ENCODE results near the gene SMARCD3. TPM values are rescaled to one million over a fixed set of nuclear protein-coding genes. Genes with fewer than 3 reads are reported as not detected.

SMARCD3 gene
- total RNA-seq, 4 donors from 2014 or later = 2.5 to 11.6 (median 6.3) TPM

DNA sequence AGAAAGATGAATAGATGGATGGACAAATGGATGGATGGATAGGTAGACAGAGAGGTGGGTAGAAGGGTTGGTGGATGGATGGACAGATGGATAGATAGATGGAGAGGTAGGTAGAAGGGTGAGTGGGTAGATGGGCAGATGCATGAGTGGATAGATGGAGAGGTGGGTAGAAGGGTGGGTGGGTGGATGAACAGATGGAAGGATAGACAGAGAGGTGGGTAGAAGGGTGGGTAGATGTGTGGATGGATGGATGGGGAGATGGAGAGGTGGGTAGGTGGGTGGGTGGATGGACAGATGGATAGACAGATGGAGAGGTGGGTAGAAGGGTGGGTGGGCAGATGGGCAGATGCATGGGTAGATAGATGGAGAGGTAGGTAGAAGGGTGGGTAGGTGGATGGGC, 50.6 kb downstream of the SMARCD3 start:
- Histone ChIP-seq H3K4me3 (no peak overlapping the region), H3K27me3 (peaks cover 0 to 34% (median 0%) of the 10 kb centered on the region in 4 donors), H3K9me3 (no peaks in the 10 kb centered on the region), H3K36me3 (no peaks in the 10 kb centered on the region), H3K4me1 (peaks cover 0 to 9% (median 0%) of the 10 kb centered on the region in 3 donors), H3K27ac (no peak overlapping the region)
- intact Hi-C loops (cut with DNase I) = no loop called here
- no peak for TF ChIP-seq POLR2A (IDR thresholded peaks at IDR 0.05)
- TF ChIP-seq, protein P1, sequence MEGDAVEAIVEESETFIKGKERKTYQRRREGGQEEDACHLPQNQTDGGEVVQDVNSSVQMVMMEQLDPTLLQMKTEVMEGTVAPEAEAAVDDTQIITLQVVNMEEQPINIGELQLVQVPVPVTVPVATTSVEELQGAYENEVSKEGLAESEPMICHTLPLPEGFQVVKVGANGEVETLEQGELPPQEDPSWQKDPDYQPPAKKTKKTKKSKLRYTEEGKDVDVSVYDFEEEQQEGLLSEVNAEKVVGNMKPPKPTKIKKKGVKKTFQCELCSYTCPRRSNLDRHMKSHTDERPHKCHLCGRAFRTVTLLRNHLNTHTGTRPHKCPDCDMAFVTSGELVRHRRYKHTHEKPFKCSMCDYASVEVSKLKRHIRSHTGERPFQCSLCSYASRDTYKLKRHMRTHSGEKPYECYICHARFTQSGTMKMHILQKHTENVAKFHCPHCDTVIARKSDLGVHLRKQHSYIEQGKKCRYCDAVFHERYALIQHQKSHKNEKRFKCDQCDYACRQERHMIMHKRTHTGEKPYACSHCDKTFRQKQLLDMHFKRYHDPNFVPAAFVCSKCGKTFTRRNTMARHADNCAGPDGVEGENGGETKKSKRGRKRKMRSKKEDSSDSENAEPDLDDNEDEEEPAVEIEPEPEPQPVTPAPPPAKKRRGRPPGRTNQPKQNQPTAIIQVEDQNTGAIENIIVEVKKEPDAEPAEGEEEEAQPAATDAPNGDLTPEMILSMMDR (IDR thresholded peaks at IDR 0.05) = no peak
- no peak for DNase-seq

DNA sequence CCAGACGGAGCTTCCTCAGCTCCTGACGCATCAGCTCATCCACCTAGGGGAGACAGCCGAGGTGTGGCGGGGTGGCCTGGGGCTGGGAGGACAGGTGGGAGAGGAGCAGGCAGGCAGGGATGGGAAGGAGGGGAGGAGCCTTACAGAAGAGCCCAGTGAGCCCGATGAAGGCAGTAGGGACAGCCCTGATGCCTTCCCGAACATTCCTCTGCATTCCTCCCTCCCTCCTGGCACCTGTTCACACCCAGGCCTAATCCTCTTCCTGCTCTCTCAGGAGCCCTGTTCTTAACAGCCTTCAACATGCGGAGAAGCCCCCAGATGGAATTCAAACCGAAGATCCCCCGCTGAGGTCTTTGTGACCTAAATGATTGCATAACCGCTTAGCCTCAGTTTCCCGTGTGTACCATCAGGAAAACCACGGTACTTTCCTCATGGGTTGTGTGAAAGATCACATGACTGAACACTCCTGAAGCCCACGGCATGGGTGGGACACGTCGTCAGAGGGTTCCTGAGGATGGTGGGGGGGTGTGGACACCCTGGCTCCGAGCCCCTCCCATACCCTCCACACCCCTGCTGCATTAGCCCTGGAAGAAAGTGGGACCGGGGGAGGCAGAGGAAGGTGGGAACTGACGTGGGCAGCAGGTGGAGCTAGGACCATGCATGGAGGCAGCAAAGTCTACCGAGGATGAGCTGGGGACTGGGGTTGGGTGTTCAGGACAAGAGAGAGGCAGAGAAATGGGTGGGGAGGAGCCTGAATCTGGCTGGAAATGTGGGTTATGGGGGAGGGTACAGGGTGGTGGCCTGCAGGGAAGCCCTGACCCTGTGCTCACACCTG, 52.7 kb downstream of the SMARCD3 start:
- Histone ChIP-seq H3K4me3 (no peak overlapping the region), H3K36me3 (no peaks in the 10 kb centered on the region), H3K9me3 (no peaks in the 10 kb centered on the region), H3K4me1 (peaks cover 0 to 9% (median 0%) of the 10 kb centered on the region in 3 donors), H3K27ac (no peak overlapping the region), H3K27me3 (peaks cover 0 to 34% (median 0%) of the 10 kb centered on the region in 4 donors)
- TF ChIP-seq POLR2A (IDR thresholded peaks at IDR 0.05) = no peak
- WGBS, 2 donors = 41 to 53% methylated on average over 13 to 16 of the region's 19 CpGs
- intact Hi-C loops (cut with DNase I) = no loop called here
- no peak for DNase-seq

DNA sequence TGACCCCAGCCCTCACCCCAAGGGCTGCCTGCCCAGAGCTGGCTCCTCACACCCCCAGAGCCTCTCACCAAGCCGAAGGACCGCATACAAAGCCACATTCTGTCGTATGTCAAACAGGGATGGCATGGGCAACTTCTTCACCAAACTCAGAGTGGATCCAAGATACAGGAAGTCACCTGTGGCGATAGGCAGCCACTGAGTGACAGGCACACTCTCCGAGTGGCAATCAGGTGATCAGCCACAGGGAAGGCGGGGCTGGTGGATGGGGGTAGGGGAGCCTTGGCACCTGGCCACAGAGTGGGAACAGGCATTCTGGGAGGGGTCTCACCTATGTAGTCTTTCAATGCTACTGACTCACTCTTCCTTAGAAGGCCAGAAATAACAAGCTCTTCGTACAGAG, 54.3 kb downstream of the SMARCD3 start:
- 40 to 78% methylated on average over 1 to 4 of the region's 7 CpGs for WGBS, 2 donors
- Histone ChIP-seq H3K36me3 (no peaks in the 10 kb centered on the region), H3K27me3 (peaks cover 0 to 29% (median 0%) of the 10 kb centered on the region in 4 donors), H3K4me1 (peaks cover 0 to 3% (median 0%) of the 10 kb centered on the region in 3 donors), H3K4me3 (no peak overlapping the region), H3K27ac (no peak overlapping the region), H3K9me3 (no peaks in the 10 kb centered on the region)
- no peak for TF ChIP-seq POLR2A (IDR thresholded peaks at IDR 0.05)
- TF ChIP-seq, protein P1 (IDR thresholded peaks at IDR 0.05) = no peak
- intact Hi-C loops (cut with DNase I) = no loop called here
- DNase-seq = no peak

DNA sequence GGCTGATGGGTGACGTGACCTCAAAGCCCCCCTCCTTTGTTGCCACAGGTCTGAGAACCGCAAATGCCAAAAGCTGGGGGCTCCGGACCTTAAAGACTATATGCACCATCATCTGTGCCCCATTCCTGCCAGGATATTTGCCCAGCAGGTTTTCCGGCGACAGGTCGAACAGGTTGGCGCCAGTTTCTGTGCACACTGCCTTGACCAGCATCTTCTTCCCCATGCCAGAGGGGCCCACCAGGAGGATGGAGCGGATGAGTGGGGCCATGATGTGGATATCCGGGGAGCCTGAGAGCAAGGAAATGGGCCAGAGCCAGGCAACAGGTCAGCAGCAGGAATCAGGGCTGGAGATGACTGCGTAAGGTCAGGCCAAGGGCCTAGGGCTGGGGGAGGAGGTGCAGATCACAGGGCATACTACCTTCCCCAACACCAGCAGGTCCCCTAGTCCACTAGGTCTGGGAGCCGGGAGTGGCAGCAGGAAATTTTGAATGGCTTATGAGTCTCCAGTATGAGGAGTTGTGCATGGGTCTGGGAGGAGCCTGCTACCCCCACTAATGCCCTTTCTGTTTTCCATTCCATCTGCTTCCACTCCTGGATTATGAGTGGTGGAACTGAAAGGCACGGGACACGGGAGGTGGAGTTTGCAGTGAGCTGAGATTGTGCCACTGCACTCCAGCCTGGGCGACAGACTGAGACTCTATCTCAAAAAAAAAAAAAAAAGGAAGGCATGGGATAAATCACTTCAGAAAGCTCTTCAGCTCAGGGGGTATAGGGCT, 55.1 kb downstream of the SMARCD3 start:
- TF ChIP-seq, protein P1 (IDR thresholded peaks at IDR 0.05) = no peak
- no peak for TF ChIP-seq POLR2A (IDR thresholded peaks at IDR 0.05)
- Histone ChIP-seq H3K27ac (no peak overlapping the region), H3K9me3 (no peaks in the 10 kb centered on the region), H3K4me3 (no peak overlapping the region), H3K4me1 (no peaks in the 10 kb centered on the region), H3K27me3 (peaks cover 0 to 24% (median 0%) of the 10 kb centered on the region in 4 donors), H3K36me3 (no peaks in the 10 kb centered on the region)
- intact Hi-C loops (cut with DNase I) = no loop called here
- DNase-seq = no peak
- WGBS, 2 donors = 80 to 96% methylated on average over 5 to 8 of the region's 14 CpGs

DNA sequence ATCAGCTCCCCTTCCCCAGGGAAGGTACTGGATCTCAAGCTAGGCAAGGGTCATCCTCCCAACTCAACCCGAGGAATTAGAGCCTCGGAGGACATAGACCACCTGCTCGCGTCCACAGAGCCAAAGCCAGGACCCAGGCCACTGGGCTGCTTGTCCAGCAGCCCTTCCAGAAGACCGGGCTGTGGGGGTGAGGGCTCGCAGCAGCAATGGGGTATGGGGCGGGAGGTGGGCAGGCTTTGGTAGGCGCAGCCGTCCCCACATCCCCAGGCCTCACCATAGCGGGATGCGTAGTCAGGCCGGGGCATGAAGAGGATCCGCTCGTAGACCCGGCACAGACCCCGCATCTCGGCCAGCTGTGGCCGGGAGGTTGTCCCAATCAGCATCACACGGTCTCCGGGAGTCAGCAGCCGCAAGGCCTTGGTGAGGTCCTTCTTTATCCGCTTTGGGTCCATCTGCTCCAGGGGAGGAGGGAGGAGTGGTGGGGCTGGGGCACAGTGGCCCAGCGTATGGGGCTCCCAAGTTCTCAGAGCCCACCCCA, 56.4 kb downstream of the SMARCD3 start:
- TF ChIP-seq, protein P1 (IDR thresholded peaks at IDR 0.05) = no peak
- TF ChIP-seq POLR2A (IDR thresholded peaks at IDR 0.05) = no peak
- no peak overlapping the region for H3K4me3 ChIP-seq
- no peaks in the 10 kb centered on the region for H3K9me3 ChIP-seq
- intact Hi-C loops (cut with DNase I) = no loop called here
- peaks cover 0 to 35% (median 0%) of the 10 kb centered on the region in 4 donors for H3K27me3 ChIP-seq
- WGBS, 2 donors = 80% methylated on average over 1 of the region's 23 CpGs; no CpG with 5 or more reads in 1 of the 2 donors
- DNase-seq = no peak
- H3K27ac ChIP-seq = no peak overlapping the region
- no peaks in the 10 kb centered on the region for H3K36me3 ChIP-seq
- no peaks in the 10 kb centered on the region for H3K4me1 ChIP-seq
